ENCODE measurements around the gene FRMPD1.

FRMPD1 gene

GRCh38 chr9:37663926-37664325 lies 13.2 kb downstream of the FRMPD1 start:
- H4K20me1 ChIP-seq (ENCODE audit: insufficient read depth, low read length): no peaks in the 10 kb centered on the region
- H2AFZ ChIP-seq (ENCODE audit: low read length): no peak overlapping the region
- no peak overlapping the region for H3K4me3 ChIP-seq (ENCODE audit: low read depth, low read length, poor library complexity, severe bottlenecking)
- no peak overlapping the region for H3K27ac ChIP-seq (ENCODE audit: low read depth, low read length, poor library complexity, severe bottlenecking)
- H3K36me3 ChIP-seq (ENCODE audit: insufficient read depth, low read length): no peaks in the 10 kb centered on the region
- no peaks in the 10 kb centered on the region for H3K9me2 ChIP-seq (ENCODE audit: low read depth, low read length)
- no peaks in the 10 kb centered on the region for H3F3A ChIP-seq (ENCODE audit: insufficient read depth, low read length)
- no peaks in the 10 kb centered on the region for H3K9me3 ChIP-seq (ENCODE audit: low read length)
- no peak overlapping the region for H3K4me2 ChIP-seq (ENCODE audit: low read length)
- H3K4me1 ChIP-seq (ENCODE audit: insufficient read depth, low read length, severe bottlenecking): no peaks in the 10 kb centered on the region
- peaks cover 3% of the 10 kb centered on the region; the same call in 1 of the 2 replicates for H3K27me3 ChIP-seq (ENCODE audit: insufficient read depth, low read length)
- no peak overlapping the region for H3K9ac ChIP-seq (ENCODE audit: low read length)
- no peaks in the 10 kb centered on the region for H3K79me2 ChIP-seq (ENCODE audit: insufficient read depth, low read length)
- no peak for TF ChIP-seq EZH2 (IDR thresholded peaks at IDR 0.05; ENCODE audit: borderline replicate concordance, low read length)
- no peak for TF ChIP-seq CTCF (IDR thresholded peaks at IDR 0.05; ENCODE audit: low read length)

GRCh38 chr9:37667706-37668105 lies 17.0 kb downstream of the FRMPD1 start:
- Histone ChIP-seq H3K4me3 (ENCODE audit: low read depth, low read length, poor library complexity, severe bottlenecking) (no peak overlapping the region), H3K27me3 (ENCODE audit: insufficient read depth, low read length) (peaks cover 3% of the 10 kb centered on the region; the same call in 1 of the 2 replicates), H3F3A (ENCODE audit: insufficient read depth, low read length) (no peaks in the 10 kb centered on the region), H3K27ac (ENCODE audit: low read depth, low read length, poor library complexity, severe bottlenecking) (no peak overlapping the region), H3K4me1 (ENCODE audit: insufficient read depth, low read length, severe bottlenecking) (no peaks in the 10 kb centered on the region), H3K79me2 (ENCODE audit: insufficient read depth, low read length) (no peaks in the 10 kb centered on the region), H2AFZ (ENCODE audit: low read length) (no peak overlapping the region), H3K9ac (ENCODE audit: low read length) (no peak overlapping the region), H3K9me3 (ENCODE audit: low read length) (no peaks in the 10 kb centered on the region), H3K4me2 (ENCODE audit: low read length) (no peak overlapping the region), H3K36me3 (ENCODE audit: insufficient read depth, low read length) (no peaks in the 10 kb centered on the region), H4K20me1 (ENCODE audit: insufficient read depth, low read length) (no peaks in the 10 kb centered on the region), H3K9me2 (ENCODE audit: low read depth, low read length) (no peaks in the 10 kb centered on the region)
- TF ChIP-seq CTCF (IDR thresholded peaks at IDR 0.05; ENCODE audit: low read length) (no peak), EZH2 (IDR thresholded peaks at IDR 0.05; ENCODE audit: borderline replicate concordance, low read length) (no peak)

- no peak overlapping the region for H2AFZ ChIP-seq (ENCODE audit: low read length)
- H3K4me3 ChIP-seq (ENCODE audit: low read depth, low read length, poor library complexity, severe bottlenecking): no peak overlapping the region
- peaks cover 3% of the 10 kb centered on the region; the same call in 1 of the 2 replicates for H3K27me3 ChIP-seq (ENCODE audit: insufficient read depth, low read length)
- no peaks in the 10 kb centered on the region for H3K9me3 ChIP-seq (ENCODE audit: low read length)
- no peaks in the 10 kb centered on the region for H3K9me2 ChIP-seq (ENCODE audit: low read depth, low read length)
- no peaks in the 10 kb centered on the region for H3K79me2 ChIP-seq (ENCODE audit: insufficient read depth, low read length)
- H3F3A ChIP-seq (ENCODE audit: insufficient read depth, low read length): no peaks in the 10 kb centered on the region
- TF ChIP-seq EZH2 (IDR thresholded peaks at IDR 0.05; ENCODE audit: borderline replicate concordance, low read length): no peak
- no peak for TF ChIP-seq CTCF (IDR thresholded peaks at IDR 0.05; ENCODE audit: low read length)
- H3K9ac ChIP-seq (ENCODE audit: low read length): no peak overlapping the region
- H3K36me3 ChIP-seq (ENCODE audit: insufficient read depth, low read length): no peaks in the 10 kb centered on the region
- H3K4me1 ChIP-seq (ENCODE audit: insufficient read depth, low read length, severe bottlenecking): no peaks in the 10 kb centered on the region
- H3K27ac ChIP-seq (ENCODE audit: low read depth, low read length, poor library complexity, severe bottlenecking): no peak overlapping the region
- no peaks in the 10 kb centered on the region for H4K20me1 ChIP-seq (ENCODE audit: insufficient read depth, low read length)
- no peak overlapping the region for H3K4me2 ChIP-seq (ENCODE audit: low read length)
Observed at GRCh38 chr9:37668116-37668601, 17.4 kb downstream of the FRMPD1 start.

All from OCI-LY1 (cell line).